Measurements from ENCODE around the gene LRRC25.
"Not testable (repeated sequence)": the region's sequence is repeated elsewhere in the genome, so short reads cannot be mapped to it uniquely, and the experiment has no call there.

Gene LRRC25

DNA sequence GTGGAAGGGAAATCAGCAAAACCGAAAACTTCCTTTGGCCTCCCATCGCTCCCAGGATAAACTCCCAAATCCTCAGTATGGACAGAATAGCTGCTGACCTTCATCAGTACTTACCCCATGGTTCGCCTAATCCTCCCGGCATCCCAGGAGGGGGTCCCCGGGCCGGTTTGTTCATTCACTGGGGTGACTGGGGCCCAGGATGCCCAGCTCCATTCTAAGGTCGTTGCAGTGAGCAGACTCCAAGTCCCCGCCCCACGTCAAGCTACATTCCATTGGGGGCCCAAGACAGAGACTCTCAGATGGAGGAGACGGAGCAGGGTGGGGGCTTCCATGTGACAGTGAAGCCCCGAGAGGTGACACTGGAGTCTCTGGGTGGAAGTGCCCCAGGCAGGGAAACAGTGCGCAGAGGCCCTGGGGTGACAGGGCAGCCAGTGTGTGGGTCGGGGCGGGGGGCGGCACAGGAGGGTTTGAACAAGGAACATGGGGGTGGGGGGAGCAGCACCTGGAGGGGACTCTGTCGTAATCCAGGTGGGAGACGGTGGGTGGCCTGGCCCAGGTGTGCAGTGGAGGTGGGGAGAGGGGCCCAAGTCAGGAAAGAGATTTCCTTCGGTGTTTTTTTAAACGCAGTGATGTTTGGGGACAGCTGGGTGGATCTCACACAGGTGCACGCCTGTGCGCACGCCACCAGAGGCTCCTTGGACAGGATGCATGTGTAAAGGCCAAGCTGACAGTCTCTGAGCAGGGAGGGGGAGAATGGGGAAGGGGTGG is 26.9 kb upstream of the LRRC25 start:
- no peak for DNase-seq

DNA sequence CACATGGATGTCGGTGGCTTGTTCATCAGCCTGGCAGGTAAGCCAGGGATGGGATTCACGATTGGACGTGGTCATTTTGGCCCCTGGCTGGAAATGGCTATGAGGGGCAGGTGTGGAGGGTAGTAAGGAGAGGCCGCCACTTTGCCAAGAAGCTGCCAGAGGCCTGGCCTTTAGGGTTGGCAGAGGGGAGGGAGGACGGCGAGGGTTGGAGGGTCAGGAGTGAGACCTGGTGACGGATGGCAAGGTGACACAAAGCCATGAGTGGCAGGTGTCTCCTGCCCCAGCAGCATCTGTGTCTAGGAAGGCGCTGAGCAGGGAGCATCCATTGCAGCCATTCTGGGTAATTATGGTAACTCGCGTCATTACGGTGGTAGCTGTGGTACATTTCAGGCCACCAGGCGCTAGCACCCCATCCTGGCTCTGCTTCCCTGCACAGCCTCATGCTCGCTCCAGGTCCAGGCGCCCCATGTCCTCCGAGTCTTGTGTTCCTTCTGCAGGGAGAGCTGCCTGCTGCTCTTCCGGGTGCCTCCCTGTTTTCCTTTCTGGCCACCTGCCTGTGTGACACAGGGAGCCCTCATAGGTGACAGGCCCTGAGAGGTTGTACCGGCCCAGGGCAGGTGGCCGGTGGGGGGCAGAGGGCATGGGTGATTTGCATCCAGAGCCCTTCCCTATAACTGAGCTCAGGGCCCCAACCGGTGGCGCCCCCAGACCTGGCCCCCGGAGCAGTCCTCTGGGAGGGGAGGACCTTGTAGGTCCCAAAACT is 26.0 kb upstream of the LRRC25 start:
- DNase-seq = no peak

DNA sequence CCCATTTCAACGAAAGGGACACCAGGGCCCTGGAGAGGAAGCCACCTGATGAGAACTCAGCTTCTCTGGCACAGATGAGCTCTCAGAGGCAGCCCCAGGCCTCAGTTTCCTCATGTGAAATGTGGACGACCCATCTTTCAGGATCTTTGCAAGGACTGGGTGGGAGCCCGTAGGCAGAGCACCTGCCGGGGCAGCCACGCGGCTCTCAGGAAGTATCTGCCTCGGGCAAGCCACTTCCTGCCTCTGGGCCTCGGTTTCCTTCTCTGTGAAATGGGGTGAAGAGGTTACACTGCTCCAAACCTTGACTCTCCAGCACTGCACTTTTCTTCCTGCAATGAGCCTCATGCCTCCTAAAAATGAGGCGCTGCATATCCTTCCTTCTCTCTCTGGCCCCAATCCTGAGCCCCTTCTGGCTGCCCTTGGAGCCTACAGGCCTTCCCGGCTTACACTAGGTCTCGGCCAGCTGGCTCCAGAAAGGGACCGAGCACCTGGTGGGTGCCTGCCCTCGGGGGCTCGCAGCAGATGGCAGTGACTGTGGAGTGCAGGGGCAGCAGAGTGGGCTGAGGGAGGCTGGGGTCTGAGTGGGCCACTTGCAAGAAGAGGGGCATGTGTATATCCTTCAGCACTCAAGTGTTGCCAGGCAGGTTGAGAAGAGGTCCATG is 25.2 kb upstream of the LRRC25 start:
- no peak for DNase-seq

GRCh38 chr19:18421371-18421959 is 24.0 kb upstream of the LRRC25 start:
- no peak for DNase-seq

DNA sequence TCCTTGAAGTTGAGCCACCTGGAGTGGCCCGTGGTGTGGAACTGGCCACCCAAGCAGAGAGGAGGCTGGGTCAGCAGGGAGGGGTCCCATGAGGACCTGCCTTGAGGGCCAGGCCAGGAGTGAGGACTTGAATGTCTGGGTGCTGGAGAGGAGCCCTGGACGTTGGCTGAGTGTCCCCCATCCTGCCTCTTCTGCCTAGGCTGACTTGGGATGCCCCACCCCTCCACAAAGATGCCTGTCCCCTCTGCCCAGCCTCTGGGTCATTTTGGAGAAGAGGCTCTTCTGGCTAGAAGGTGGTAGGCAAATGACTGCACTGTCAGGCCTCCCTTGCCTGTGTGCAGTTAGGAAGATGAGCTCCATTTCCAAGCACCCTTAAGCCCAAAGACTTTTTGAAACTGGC is 23.5 kb upstream of the LRRC25 start:
- no peak for DNase-seq

DNA sequence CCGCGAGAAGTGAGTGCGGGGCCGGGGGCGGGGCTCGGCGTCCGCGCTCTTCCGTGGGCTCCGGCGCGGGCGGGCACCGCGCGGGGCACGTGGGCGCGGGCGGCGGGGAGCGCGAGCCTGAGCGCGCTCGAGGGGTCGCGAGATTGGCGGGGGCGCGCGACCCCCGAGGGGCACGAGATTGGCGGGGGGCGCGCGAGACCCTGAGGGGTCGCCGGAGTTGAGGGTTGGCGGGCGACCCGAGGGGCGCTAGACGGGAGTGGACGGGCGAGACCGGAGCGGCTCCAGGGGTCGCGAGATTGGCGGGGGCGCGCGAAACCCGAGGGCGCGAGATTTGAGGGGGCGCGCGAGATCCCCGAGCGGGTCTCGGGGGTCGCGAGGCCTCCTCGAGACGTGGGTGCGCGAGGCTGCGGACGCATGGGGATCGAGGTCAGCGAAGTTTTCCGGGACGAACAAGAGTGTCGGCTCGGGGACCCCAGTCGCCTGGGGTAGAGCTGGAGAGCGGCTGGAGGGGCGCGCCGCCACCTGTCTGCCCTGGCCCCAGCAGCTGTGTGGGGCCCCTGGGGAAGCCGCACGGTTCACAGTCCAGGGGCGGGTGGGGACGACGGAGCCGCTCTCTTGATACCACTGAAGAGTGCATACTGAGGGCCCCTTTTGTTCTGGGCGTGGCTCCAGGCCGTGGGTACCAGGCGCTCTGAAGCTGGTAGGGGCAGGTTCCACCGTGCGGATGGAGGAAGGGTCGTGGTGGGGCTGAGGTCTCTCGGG is 22.5 kb upstream of the LRRC25 start:
- DNase-seq = no peak

- no peak for DNase-seq
Measured at GRCh38 chr19:18419195-18419698, 21.8 kb upstream of the LRRC25 start, which contains the start of gene SSBP4. Gene SSBP4 (plus strand): TSS chr19:18419398. CDS start chr19:18419649, 251 bp downstream.

DNA sequence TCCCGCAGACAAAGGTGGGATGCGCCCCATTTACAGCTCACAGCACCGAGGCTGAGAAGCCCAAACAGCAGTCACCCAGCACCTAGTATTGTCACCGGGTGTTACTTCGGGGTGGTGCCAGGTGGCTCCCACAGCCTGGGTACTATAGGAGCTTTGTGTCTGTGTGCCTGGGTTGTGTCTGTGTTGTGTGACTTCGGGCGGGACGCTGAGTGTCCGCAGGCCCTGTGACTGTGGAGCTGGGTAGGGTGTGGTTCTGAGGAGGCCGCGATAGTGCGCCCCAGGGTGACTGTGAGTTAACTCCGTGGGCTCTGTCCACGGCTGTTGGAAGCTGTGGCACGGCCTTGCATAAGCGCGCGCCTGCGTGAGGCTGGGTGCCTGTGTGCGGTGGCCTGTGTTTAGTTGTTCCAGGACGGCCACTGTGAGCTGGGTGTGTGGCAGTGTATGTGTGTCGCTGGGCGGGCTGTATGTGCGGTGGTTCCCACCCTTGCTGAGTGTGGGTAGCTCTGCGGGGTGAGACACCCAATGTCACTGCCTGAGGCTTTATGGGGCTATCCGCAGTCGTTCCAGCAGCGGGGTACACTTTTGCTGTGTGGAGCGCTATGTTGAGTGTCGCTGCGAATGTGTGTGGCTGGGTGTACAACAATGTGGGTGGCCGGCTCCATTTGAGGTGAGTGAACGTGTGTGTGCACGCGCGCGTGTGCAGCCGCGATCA is 21.2 kb upstream of the LRRC25 start:
- no peak for DNase-seq

- DNase-seq = no peak
Measured at GRCh38 chr19:18418029-18418482, 20.6 kb upstream of the LRRC25 start.

GRCh38 chr19:18417250-18418028 is 20.0 kb upstream of the LRRC25 start:
- DNase-seq = no peak

DNA sequence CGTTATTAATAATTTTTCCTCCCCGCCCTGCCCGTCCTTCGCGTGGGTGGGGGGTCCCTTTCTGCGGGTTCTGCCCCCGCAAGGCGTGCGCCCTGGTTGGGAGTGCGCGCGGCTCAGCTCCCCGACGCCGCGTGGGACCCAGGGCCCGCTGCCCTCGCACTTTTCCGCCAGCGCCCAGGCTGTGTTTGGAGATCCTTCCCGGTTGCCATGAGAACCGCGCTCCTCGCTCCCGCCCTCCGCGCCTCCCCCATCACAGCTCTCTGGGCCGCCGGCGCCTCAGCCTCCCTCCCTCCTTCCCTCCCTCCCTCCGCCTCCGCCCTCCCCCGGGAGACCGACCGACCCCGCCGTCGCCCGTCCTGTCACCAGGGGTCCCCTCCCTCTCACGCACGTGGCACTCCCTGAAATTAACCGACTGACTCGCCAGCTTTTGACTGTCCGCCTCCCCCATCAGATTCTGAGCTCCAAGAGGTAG is 19.4 kb upstream of the LRRC25 start:
- DNase-seq = peak; percentile 35

- DNase-seq = peak; percentile 40
Measured at GRCh38 chr19:18415178-18415867, 17.9 kb upstream of the LRRC25 start.

- no peak for DNase-seq
Measured at GRCh38 chr19:18414504-18415177, 17.2 kb upstream of the LRRC25 start.

- no peak for DNase-seq
Measured at GRCh38 chr19:18412610-18413239, 15.3 kb upstream of the LRRC25 start.

DNA sequence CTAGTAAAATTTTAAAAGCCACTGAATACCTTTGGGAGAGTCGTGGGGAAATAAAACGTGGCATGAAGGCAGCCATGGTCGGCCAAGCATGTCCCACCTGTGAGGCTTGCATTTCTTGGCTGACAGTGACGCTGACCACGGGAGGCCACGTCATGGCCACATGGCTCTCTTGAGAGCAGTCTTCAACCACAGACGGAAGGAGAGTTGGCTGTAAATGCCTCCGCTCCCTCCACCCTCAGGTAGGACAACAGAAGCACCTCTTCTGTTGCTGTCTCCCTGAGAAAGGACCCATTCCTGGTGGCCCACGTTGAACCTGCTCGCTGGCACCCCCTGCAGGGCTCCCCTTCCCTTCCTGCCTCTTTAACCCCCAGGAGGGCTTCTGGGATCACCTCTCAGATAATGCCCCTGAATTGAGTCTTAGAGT is 10.6 kb upstream of the LRRC25 start:
- no peak for DNase-seq

- no peak for DNase-seq
Measured at GRCh38 chr19:18406749-18407148, 9.3 kb upstream of the LRRC25 start.

DNA sequence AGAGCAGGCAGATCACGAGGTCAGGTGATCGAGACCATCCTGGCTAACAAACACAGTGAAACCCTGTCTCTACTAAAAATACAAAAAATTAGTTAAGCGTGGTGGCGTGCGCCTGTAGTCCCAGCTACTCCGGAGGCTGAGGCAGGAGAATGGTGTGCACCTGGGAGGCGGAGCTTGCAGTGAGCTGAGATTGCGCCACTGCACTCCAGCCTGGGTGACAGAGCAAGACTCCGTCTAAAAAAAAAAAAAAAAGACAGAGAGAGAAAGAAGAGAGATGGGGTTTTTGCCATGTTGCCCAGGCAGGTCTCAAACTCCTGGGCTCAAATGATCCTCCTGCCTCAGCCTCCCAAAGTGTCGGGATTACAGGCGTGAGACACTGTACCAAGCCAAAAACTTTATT is 8.3 kb upstream of the LRRC25 start:
- DNase-seq = not testable (repeated sequence)

DNA sequence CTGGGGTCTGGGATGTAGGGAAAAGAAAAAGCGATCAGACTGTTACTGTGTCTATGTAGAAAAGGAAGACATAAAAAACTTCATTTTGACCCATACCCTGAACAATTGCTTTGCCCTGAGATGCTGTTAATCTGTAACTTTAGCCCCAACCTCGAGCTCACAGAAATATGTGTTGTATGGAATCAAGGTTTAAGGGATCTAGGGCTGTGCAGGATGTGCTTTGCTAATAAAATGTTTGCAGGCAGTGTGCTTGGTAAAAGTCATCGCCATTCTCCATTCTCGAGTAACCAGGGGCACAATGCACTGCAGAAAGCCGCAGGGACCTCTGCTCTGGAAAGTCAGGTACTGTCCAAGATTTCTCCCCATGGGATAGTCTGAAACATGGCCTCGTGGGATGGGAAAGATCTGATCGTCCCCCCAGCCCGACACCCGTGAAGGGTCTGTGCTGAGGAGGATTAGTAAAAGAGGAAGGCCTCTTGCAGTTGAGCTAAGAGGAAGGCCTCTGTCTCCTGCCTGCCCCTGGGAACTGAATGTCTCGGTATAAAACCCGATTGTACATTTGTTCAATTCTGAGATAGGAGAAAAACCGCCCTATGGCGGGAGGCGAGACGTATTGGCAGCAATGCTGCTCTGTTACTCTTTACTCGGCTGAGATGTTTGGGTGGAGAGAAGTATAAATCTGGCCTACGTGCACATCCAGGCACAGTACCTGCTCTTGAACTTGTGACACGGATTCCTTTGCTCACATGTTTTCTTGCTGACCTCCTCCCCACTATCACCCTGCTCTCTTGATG is 5.2 kb upstream of the LRRC25 start:
- DNase-seq = not testable (repeated sequence)

Data from NCI-H2081 treated with DMSO at 0.1 percent for 48 hours (cell line).